HepG2 (cell line): ENCODE data around the gene FANCF. TPM values are rescaled to one million over a fixed set of nuclear protein-coding genes. Genes with fewer than 3 reads are reported as not detected.

Source experiments
- HBP1 ChIP-seq: IDR thresholded peaks from 2 replicates; pipeline ENCODE4 v1.6.1; 2016; ENCODE audit warnings: low read depth, control low read depth
- HHEX ChIP-seq: IDR thresholded peaks from 2 replicates; pipeline ENCODE4 v1.6.1; 2016; ENCODE audit warnings: control low read depth
- HIC2 ChIP-seq: sonication (generic); formaldehyde crosslinking; IDR thresholded peaks from 2 replicates; pipeline ENCODE4 v1.9.0; 2022; ENCODE audit warnings: low read depth, missing genetic modification reagents
- NFRKB ChIP-seq: fragments of 450-650 bp; IDR thresholded peaks from 2 replicates; pipeline ENCODE4 v1.6.1; 2017
- PRDM4 ChIP-seq: sonication (generic); formaldehyde crosslinking; IDR thresholded peaks from 2 replicates; pipeline ENCODE4 v1.9.0; 2021; ENCODE audit warnings: missing genetic modification reagents, borderline replicate concordance
- SIN3A ChIP-seq: IDR thresholded peaks from 2 replicates; pipeline ENCODE4 v1.6.1; 2011; ENCODE audit warnings: low read depth, mild to moderate bottlenecking, control low read depth, low read length, borderline replicate concordance
- ZBTB34 ChIP-seq: sonication (generic); formaldehyde crosslinking; IDR thresholded peaks from 2 replicates; pipeline ENCODE4 v1.8.0; 2022; ENCODE audit warnings: mild to moderate bottlenecking, missing genetic modification reagents
- ZFX ChIP-seq: sonication (generic); formaldehyde crosslinking; IDR thresholded peaks from 2 replicates; pipeline ENCODE4 v1.4.0; 2020; ENCODE audit warnings: mild to moderate bottlenecking, low read depth, missing genetic modification reagents, moderate library complexity
- ZFYVE20 ChIP-seq: sonication (generic); formaldehyde crosslinking; IDR thresholded peaks from 2 replicates; pipeline ENCODE4 v1.8.0; 2023; ENCODE audit warnings: low read depth, mild to moderate bottlenecking, moderate library complexity, missing genetic modification reagents, borderline replicate concordance
- ZNF33A ChIP-seq: sonication (generic); formaldehyde crosslinking; IDR thresholded peaks from 2 replicates; pipeline ENCODE4 v1.5.1; 2020; ENCODE audit warnings: missing genetic modification reagents, mild to moderate bottlenecking, moderate library complexity, borderline replicate concordance
- ZNF350 ChIP-seq: sonication (generic); formaldehyde crosslinking; IDR thresholded peaks from 2 replicates; pipeline ENCODE4 v1.4.0; 2020; ENCODE audit warnings: mild to moderate bottlenecking, low read depth, missing genetic modification reagents, borderline replicate concordance
- ZNF615 ChIP-seq: sonication (generic); formaldehyde crosslinking; IDR thresholded peaks from 2 replicates; pipeline ENCODE4 v1.5.0; 2020; ENCODE audit warnings: mild to moderate bottlenecking, missing genetic modification reagents, borderline replicate concordance
- polyA plus RNA-seq, 8 experiments: library from polyadenylated mRNA; depleted of rRNA in 3 of 8; stranded (reverse) in 7 of 8; unstranded in 1 of 8; fragments of >200 nt; fragmentation: Illumina TruSeq in 4 of 8; extraction: Trizol in 4 of 8; gene quantifications; 2 replicates each; pipeline versions ENCODE4 v1.2.1 to v1.2.3, GENCODE V29; 2011 to 2016; ENCODE audit warnings: low read depth in 4 of 8, missing spikeins in 1 of 8, mixed read lengths in 1 of 8; ENCODE audit not compliant: insufficient read depth in 1 of 8
- total RNA-seq, 5 experiments: library from RNA; depleted of rRNA; stranded (reverse); fragments of >200 nt; fragmentation: Illumina TruSeq; extraction: Trizol; gene quantifications; 2 replicates each; pipeline ENCODE4 v1.2.3, GENCODE V29; 2016; ENCODE audit warnings: low read depth in 1 of 5
- TF ChIP-seq, protein P1 (sequence below): sonication (generic); formaldehyde crosslinking; IDR thresholded peaks from 2 replicates; pipeline ENCODE4 v1.5.0; 2020; ENCODE audit warnings: mild to moderate bottlenecking, missing genetic modification reagents

Gene FANCF
- total and polyA plus RNA-seq, 2 of the 13 experiments (the other 11 are each of a cell fraction or from before 2014, with no cell fraction given) = 2.5 to 9.7 TPM

DNA sequence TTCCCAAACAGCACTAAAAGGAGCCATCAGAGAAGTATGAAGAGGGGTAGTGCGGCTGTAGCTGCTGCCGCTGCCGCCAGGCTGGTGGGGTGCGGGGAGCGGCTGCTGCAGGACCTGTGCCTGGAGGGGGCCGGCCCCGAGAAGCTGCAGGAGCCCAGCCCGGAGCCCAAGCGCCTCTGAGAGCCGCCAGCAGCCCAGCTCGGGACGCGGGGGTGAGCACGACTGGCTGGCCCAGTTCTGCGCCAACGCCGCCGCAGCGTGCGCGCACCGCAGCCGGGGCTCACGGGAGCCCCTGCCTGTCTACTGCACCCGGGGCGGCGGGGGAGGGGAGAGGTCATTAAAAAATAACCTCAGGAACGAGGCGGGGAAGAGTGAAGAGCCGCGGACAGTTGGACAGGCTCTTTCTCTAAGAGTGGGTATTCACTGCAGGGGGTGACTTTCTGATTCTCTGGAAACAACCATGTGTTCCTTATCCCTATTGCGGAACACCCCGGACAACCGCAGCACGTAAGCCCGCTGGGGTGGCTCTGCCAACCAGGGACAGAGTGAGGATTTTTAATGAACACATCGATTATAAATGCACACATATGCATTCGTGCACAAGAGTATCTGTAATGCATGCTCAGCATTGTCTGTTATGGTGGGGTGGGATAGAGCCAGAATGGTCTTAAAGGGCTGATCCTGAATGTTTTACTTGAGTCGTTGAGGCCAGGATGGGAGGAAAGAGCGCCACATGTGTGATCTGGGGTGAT is 41.2 kb upstream of the FANCF start (continued):
- TF ChIP-seq PRDM4 (CRISPR knock-in tag) = no peak
- TF ChIP-seq HIC2 (CRISPR knock-in tag) = no peak
- no peak for TF ChIP-seq NFRKB
- TF ChIP-seq HBP1 (CRISPR knock-in tag) = no peak
- peak; percentile 53; the same call in 1 of the 2 replicates for TF ChIP-seq ZFX (CRISPR knock-in tag)
- no peak for TF ChIP-seq ZNF33A (CRISPR knock-in tag)
- TF ChIP-seq ZFYVE20 (CRISPR knock-in tag) = no peak
- no peak for TF ChIP-seq HHEX
- peak; percentile 63; the same call in 1 of the 2 replicates for TF ChIP-seq SIN3A
- TF ChIP-seq ZBTB34 (CRISPR knock-in tag) = no peak
- peak; percentile 50; the same call in 1 of the 2 replicates for TF ChIP-seq ZNF350
- TF ChIP-seq, protein P1, sequence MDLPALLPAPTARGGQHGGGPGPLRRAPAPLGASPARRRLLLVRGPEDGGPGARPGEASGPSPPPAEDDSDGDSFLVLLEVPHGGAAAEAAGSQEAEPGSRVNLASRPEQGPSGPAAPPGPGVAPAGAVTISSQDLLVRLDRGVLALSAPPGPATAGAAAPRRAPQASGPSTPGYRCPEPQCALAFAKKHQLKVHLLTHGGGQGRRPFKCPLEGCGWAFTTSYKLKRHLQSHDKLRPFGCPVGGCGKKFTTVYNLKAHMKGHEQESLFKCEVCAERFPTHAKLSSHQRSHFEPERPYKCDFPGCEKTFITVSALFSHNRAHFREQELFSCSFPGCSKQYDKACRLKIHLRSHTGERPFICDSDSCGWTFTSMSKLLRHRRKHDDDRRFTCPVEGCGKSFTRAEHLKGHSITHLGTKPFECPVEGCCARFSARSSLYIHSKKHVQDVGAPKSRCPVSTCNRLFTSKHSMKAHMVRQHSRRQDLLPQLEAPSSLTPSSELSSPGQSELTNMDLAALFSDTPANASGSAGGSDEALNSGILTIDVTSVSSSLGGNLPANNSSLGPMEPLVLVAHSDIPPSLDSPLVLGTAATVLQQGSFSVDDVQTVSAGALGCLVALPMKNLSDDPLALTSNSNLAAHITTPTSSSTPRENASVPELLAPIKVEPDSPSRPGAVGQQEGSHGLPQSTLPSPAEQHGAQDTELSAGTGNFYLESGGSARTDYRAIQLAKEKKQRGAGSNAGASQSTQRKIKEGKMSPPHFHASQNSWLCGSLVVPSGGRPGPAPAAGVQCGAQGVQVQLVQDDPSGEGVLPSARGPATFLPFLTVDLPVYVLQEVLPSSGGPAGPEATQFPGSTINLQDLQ (CRISPR knock-in tag) = no peak
- TF ChIP-seq ZNF615 = no peak
